ENCODE measurements around the gene MKI67.

The MKI67 gene

DNA sequence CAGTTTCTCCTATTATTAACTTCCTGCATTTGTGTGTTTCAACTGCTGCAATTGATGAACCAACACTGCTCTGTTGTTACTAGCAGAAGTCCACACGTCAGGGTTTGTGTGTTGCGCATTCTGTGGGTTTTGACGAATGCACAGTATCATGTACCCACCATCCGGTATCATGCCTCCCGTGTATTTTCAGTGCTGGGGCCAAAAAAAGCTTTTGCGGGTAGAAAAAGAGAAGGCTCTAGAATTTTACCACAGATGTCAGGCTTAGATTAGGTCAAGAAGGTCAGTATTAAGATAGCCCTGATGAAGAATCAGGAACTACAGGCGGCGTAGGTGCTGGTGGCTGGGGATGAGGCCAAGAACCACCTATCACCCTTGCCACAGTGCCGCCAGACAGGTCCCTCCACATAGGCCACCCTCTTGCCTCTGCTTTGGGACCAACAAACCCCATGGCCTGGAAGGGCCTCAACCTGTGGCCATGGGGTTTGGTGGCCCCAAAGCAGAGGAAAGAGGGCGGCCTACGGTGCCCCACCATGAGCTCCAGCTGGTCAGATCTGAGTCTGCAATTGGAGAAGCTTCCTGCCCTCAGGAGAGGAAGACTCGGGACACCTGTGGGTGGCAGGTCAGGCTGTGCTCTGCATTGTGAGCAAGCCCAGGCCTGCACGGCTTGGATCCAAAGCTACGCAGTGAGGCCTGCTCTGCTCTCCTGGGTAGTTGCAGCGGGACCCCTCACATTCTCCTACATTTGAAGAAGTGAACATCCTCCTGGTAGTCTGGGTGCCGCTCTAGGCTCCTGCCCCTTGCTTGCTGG is 71.9 kb downstream of the MKI67 start:
- Mint-ChIP-seq H3K27ac (no peak overlapping the region), H3K9me3 (no peaks in the 10 kb centered on the region), H3K4me3 (no peak overlapping the region), H3K4me1 (no peaks in the 10 kb centered on the region), H3K27me3 (ENCODE audit: low read depth, poor library complexity) (peaks cover 3% of the 10 kb centered on the region), H3K36me3 (ENCODE audit: low read depth) (no peaks in the 10 kb centered on the region)
- DNase-seq, result no peak
- TF ChIP-seq, protein P1, sequence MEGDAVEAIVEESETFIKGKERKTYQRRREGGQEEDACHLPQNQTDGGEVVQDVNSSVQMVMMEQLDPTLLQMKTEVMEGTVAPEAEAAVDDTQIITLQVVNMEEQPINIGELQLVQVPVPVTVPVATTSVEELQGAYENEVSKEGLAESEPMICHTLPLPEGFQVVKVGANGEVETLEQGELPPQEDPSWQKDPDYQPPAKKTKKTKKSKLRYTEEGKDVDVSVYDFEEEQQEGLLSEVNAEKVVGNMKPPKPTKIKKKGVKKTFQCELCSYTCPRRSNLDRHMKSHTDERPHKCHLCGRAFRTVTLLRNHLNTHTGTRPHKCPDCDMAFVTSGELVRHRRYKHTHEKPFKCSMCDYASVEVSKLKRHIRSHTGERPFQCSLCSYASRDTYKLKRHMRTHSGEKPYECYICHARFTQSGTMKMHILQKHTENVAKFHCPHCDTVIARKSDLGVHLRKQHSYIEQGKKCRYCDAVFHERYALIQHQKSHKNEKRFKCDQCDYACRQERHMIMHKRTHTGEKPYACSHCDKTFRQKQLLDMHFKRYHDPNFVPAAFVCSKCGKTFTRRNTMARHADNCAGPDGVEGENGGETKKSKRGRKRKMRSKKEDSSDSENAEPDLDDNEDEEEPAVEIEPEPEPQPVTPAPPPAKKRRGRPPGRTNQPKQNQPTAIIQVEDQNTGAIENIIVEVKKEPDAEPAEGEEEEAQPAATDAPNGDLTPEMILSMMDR (IDR thresholded peaks at IDR 0.05), result no peak

DNA sequence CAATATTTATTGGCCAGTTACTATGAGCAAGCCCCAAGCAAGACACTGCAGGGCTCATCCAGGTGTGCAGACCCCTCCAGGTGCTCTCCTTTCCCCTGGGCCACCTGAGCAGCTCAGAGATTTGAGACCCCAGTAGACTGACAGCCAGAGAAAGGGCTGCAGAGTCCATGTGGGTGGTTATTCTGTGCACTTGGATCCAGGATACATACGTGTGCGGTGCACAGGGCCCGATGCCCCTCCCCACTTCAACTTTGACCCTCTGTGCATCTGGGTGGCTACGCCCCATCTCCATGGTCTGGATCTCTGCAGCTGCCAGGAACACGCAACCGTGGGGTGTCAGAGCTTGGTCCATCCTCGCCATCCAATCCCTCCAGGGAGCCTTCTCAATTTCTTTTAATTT is 72.9 kb downstream of the MKI67 start:
- H3K27me3 Mint-ChIP-seq (ENCODE audit: low read depth, poor library complexity), result peaks cover 6% of the 10 kb centered on the region

DNA sequence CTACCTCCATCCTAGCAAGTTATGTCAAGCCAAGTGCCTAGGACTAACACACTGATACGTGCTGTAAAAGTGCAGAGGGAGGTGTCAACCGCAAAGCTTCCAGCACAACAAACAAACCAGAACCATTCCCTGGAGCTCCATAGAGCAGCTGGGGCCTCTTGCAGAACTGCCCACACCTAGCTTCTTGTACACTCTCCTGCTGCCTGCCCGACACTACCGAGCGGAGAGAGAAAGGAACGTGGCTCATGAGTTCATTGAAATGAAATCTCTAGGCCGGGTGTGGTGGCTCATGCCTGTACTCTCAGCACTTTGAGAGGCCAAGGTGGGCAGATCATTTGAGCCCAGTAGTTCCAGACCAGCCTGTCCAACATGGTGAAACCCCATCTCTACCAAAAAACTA is 73.5 kb downstream of the MKI67 start:
- H3K27ac Mint-ChIP-seq, result no peak overlapping the region
- no peaks in the 10 kb centered on the region for H3K9me3 Mint-ChIP-seq
- no peak for DNase-seq
- no peak overlapping the region for H3K4me3 Mint-ChIP-seq
- H3K27me3 Mint-ChIP-seq (ENCODE audit: low read depth, poor library complexity), result peaks cover 5% of the 10 kb centered on the region
- peaks cover 13% of the 10 kb centered on the region for H3K4me1 Mint-ChIP-seq
- TF ChIP-seq, protein P1 (IDR thresholded peaks at IDR 0.05), result no peak
- H3K36me3 Mint-ChIP-seq (ENCODE audit: low read depth), result no peaks in the 10 kb centered on the region

More for the DNA sequence above, 72.9 kb downstream of the MKI67 start:
- Mint-ChIP-seq H3K4me1 (peaks cover 7% of the 10 kb centered on the region), H3K36me3 (ENCODE audit: low read depth) (no peaks in the 10 kb centered on the region), H3K27ac (no peak overlapping the region), H3K4me3 (no peak overlapping the region), H3K9me3 (no peaks in the 10 kb centered on the region)
- no peak for DNase-seq
- TF ChIP-seq, protein P1 (IDR thresholded peaks at IDR 0.05), result no peak

DNA sequence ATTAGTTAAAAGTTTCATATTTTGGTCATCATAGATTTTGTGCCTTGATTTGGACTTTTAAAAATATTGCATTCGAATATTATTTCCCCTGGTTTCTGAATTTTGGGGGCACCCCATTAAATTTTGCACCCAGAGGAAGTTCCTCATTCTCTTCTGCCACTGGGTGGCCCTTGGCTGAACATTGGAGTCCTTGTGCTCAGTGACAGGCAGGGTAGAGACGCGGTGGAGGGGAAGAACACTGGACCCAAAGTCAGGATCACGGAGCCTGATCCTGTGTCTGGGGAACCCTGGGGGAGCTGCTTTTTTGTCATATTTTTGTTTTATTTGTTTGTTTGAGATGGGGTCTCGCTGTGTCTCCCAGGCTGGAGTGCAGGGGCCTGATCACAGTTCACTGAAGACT is 74.7 kb downstream of the MKI67 start:
- peaks cover 3% of the 10 kb centered on the region for H3K27me3 Mint-ChIP-seq (ENCODE audit: low read depth, poor library complexity)
- H3K4me3 Mint-ChIP-seq, result no peak overlapping the region
- H3K36me3 Mint-ChIP-seq (ENCODE audit: low read depth), result no peaks in the 10 kb centered on the region

DNA sequence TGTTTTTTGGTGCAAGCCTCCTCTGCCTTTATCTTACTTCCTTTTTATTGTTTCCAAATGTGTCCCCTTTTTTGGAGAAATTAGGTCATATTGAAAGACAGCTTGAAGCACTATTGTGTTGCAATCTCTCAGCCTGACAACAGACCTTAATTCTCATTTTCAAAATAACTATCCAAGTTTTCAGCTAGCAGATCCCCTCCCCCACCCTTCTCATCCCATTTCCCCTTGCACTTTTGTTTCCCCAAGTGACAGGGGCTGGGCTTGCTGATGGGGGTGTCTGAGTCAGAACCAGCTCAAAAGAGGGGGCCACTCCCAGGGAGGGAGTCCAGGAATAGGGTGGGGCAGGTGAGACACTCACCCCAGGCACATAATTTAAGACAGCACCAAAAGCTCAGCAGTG is 75.3 kb downstream of the MKI67 start:
- Mint-ChIP-seq H3K4me3 (no peak overlapping the region), H3K9me3 (no peaks in the 10 kb centered on the region), H3K27me3 (ENCODE audit: low read depth, poor library complexity) (peaks cover 3% of the 10 kb centered on the region), H3K36me3 (ENCODE audit: low read depth) (no peaks in the 10 kb centered on the region), H3K4me1 (peaks cover 26% of the 10 kb centered on the region), H3K27ac (no peak overlapping the region)
- TF ChIP-seq, protein P1 (IDR thresholded peaks at IDR 0.05), result no peak
- DNase-seq, result no peak

More for the DNA sequence above, 74.7 kb downstream of the MKI67 start:
- Mint-ChIP-seq H3K9me3 (no peaks in the 10 kb centered on the region), H3K27ac (no peak overlapping the region), H3K4me1 (peaks cover 22% of the 10 kb centered on the region)
- TF ChIP-seq, protein P1 (IDR thresholded peaks at IDR 0.05), result no peak
- DNase-seq, result no peak

DNA sequence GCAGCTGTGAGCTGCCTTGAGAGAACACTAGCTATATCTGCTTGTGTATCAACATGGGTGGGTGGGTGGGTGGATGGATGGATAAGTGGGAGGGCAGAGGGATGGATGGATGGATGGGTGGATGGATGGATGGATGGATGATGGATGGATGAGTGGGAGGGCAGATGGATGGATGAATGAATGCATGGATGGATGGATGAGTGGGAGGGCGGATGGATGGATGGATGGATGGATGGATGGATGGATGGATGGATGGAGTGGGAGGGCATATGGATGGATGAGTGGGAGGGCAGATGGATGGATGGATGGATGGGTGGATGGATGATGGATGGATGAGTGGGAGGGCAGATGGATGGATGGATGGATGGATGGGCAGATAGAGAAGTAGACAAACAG is 76.1 kb downstream of the MKI67 start:
- Mint-ChIP-seq H3K4me1 (peaks cover 26% of the 10 kb centered on the region), H3K27me3 (ENCODE audit: low read depth, poor library complexity) (peaks cover 3% of the 10 kb centered on the region), H3K36me3 (ENCODE audit: low read depth) (no peaks in the 10 kb centered on the region), H3K4me3 (no peak overlapping the region), H3K27ac (no peak overlapping the region), H3K9me3 (no peaks in the 10 kb centered on the region)
- no peak for DNase-seq
- TF ChIP-seq, protein P1 (IDR thresholded peaks at IDR 0.05), result no peak

All from nephron progenitor cell (in vitro differentiated cells).